ENCODE measurements around the gene CSH1.
"Not testable (repeated sequence)": the region's sequence is repeated elsewhere in the genome, so short reads cannot be mapped to it uniquely, and the experiment has no call there.

CSH1 gene

DNA sequence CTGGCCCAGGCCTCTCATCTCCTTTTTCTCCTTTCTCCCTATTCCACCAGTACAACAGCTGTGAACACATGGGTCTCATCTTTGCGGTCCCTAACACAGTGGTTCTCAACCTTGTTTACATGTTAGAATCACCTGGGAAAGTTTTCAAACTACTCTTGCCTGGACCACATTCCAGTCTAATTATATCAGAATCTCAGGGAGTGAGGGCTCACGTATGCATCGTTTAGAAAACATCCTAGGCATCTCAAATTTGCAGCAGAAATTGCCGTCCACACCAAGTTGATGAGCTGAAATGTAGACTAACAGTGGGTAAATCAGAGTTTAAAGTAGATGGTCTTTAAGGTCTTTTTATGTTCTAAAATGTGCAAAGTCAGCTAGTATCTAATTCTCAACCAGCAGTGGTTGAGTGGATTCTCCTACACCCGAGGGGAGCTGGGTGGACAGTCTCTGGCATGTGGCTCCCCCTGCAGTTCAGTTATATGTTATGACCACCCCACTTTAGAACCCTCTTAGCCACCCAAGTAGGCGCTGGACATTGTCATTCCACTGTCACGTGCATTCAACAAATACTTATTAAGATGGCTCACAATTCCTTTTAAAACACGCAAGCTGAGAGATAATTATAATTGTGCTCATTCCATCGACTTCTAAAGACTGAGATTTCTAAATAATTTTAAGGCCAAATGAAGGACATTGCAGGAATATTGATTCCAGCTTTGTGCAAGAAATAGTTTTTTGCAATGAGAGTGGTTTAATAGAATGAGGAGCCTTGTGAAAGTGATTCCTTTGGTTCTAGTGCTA lies 26.7 kb downstream of the CSH1 start:
- DNase-seq (ENCODE audit: low spot score), result peak; percentile 12

DNA sequence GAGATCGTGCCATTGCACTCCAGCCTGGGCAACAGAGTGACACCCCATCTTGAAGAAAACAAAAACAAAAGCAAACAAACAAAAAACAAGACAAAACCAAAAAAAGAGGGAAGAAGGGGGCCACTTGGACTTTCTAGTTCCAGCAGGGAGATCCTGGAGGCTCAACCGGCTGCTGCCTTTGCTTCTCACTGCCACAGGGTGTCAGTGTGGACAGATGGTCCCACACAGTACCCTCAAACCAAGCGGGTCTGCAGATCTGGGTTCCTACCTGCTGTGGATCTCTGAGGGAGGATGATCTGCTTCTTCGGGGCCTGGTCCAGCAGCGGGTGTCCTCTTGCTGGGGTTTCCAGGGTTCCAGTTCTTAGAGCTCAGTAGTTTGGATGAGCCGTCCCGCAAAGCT lies 29.7 kb downstream of the CSH1 start:
- DNase-seq (ENCODE audit: low spot score), result not testable (repeated sequence)

- DNase-seq (ENCODE audit: low spot score), result no peak
Measured at GRCh38 chr17:63859257-63859656, 37.1 kb downstream of the CSH1 start.

DNA sequence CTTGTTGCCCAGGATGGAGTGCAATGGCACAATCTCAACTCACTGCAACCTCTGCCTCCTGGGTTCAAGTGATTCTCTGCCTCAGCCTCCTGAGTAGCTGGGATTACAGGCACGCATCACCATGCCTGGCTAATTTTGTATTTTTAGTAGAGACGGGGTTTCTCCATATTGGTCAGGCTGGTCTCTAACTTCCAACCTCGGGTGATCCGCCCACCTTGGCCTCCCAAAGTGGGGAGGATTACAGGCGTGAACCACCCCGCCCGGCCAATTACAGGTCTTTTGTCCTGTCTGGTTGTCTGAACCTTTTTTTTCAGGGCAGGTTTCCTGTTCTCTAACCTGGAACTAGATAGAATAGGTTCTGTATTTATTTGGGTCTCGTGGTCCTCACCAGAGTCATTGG lies 39.9 kb downstream of the CSH1 start:
- DNase-seq (ENCODE audit: low spot score), result not testable (repeated sequence)

DNA sequence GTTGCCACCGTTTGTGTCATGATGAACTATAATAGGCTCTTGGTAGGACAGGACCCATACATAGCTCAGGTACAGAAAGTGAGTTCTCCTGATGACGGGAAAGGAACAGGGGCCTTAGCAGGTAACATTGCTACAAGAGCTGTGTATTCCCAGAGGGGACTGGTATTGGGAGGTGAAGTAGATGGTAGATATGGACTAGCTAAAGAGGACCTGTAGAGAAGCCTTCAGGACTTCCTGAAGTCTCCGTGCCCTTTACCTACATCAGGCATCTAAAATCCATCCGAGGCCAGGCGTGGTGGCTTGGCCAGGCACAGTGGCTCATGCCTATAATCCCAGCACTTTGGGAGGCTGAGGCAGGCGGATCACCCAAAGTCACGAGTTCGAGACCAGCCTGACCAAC lies 41.2 kb downstream of the CSH1 start:
- no peak for DNase-seq (ENCODE audit: low spot score)

DNA sequence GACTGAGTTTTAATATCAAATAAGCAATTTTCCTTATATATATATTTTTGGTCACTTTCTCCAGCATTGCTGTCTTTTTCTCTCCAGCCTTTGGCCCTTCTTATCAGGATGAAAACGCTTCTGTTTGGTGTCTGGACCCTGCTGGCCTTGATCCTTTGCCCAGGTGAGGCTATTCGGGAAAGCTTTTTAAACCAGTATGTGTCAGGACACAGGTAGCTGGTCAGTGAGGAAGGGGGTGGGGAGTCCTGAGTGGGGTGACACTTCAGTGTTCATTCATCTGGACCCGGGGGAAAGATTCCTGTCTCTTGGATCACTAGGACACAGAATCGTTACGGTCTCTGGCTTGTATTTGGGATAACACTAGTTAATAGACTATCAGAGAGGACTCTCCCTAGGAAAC lies 41.7 kb downstream of the CSH1 start:
- no peak for DNase-seq (ENCODE audit: low spot score)

GRCh38 chr17:63853260-63853659 lies 43.1 kb downstream of the CSH1 start:
- DNase-seq (ENCODE audit: low spot score), result no peak

DNA sequence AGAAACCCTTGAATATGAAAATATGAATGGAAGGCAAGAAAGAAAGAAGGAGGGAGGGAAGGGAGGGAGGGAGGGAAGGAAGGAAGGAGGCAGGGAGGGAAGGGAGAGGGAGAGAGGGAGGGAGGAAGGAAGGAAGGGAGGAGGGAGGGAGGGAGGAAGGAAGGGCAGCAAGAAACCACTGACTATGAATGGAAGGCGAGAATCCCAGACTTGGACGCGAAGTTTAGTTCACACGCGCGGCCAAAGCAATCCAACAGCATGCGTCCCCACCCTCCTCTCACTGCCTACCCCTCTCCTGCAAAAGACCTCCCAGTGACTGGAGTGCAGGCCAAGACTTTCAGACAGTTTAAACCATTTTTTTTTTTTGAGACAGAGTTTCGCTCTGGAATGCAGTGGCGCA lies 46.0 kb downstream of the CSH1 start:
- no peak for DNase-seq (ENCODE audit: low spot score)

- peak; percentile 96 for DNase-seq (ENCODE audit: low spot score)
Measured at GRCh38 chr17:63848834-63849689, 47.3 kb downstream of the CSH1 start.

DNA sequence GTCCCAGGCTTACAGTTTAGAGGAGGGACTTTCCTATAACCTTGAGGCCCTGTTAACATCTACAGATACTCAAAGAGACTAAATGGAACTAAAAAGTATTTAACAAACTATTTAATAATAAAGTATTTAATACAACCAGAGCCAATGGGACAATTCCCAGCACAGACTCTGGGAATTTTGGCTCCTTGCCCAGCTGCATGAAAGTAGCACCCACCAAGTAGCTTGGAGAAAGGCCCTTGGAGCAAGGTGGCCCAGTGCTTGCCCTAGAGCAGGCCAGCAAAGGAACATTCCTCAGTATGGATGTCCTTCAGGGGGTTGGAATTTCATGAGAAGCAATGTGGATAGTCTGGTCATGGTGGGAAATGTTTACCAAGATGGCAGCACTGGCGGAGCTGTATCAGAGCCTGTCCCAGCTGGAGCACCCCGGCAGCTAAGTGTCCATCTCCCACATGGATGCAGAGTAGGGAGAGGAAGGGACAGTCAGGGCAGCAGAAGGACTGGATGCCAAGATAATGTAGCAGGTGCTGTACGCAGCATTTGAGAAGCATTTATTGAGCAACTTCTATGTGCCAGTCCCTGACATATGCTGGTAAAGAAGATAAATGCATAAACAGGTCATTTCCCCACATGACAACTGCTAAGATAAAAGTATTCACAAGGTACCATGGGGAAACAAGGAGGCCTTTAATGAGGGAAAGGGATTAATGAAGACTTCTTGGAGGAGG lies 48.7 kb downstream of the CSH1 start:
- DNase-seq (ENCODE audit: low spot score), result no peak

- no peak for DNase-seq (ENCODE audit: low spot score)
Measured at GRCh38 chr17:63845509-63845908, 50.9 kb downstream of the CSH1 start.

Data from GM03348 (cell line).